HEK293 (cell line): ENCODE measurements around the gene HM13.

Experiments
- ATF2 ChIP-seq: fragments of 450-650 bp; formaldehyde crosslinking; IDR thresholded peaks from 2 replicates; pipeline ENCODE4 v1.5.1; 2016; ENCODE audit warnings: missing biosample characterization, missing genetic modification characterization, low read depth
- CTCF ChIP-seq: fragments of 450-650 bp; formaldehyde crosslinking; IDR thresholded peaks from 2 replicates; pipeline ENCODE4 v1.5.1; 2016; ENCODE audit warnings: missing biosample characterization, missing genetic modification characterization
- KLF7 ChIP-seq: fragments of 450-650 bp; formaldehyde crosslinking; IDR thresholded peaks from 2 replicates; pipeline ENCODE4 v1.5.1; 2016; ENCODE audit warnings: missing biosample characterization, missing genetic modification characterization, borderline replicate concordance
- ZIC2 ChIP-seq: fragments of 450-650 bp; formaldehyde crosslinking; IDR thresholded peaks from 2 replicates; pipeline ENCODE4 v1.5.1; 2016; ENCODE audit warnings: missing biosample characterization, missing genetic modification characterization
- ZNF324 ChIP-seq: fragments of 450-650 bp; formaldehyde crosslinking; IDR thresholded peaks from 2 replicates; pipeline ENCODE4 v1.5.1; 2016; ENCODE audit warnings: missing biosample characterization, missing genetic modification characterization
- ZNF624 ChIP-seq: fragments of 450-650 bp; formaldehyde crosslinking; IDR thresholded peaks from 2 replicates; pipeline ENCODE4 v1.5.1; 2017; ENCODE audit warnings: missing biosample characterization, missing genetic modification characterization
- ZSCAN30 ChIP-seq: fragments of 450-650 bp; IDR thresholded peaks from 2 replicates; pipeline ENCODE4 v1.5.1; 2018; ENCODE audit warnings: missing biosample characterization, mild to moderate bottlenecking, missing genetic modification characterization, moderate library complexity

- no peak for TF ChIP-seq CTCF (tag by site-specific recombination)
- no peak for TF ChIP-seq ZNF624 (tag by site-specific recombination)
- TF ChIP-seq ZNF324 (tag by site-specific recombination) = no peak
- TF ChIP-seq KLF7 (tag by site-specific recombination) = no peak
- TF ChIP-seq ZSCAN30 = no peak
- no peak for TF ChIP-seq ATF2
- no peak for TF ChIP-seq ZIC2 (tag by site-specific recombination)
Observed at GRCh38 chr20:31490752-31491151, 23.5 kb upstream of the HM13 start.
